ENCODE results near the gene EPHB1. TPM values are rescaled to one million over a fixed set of nuclear protein-coding genes. Genes with fewer than 3 reads are reported as not detected.
A peak's percentile ranks its signal among the peaks of the same experiment; 100 is the strongest.

The EPHB1 gene
- total RNA-seq, 1 experiment from 2014 or later, result 2.8 TPM

- H3K9me3 Mint-ChIP-seq, result no peaks in the 10 kb centered on the region
- Histone ChIP-seq H3K18ac (ENCODE audit: insufficient read length, low read depth, low read length) (no peak overlapping the region), H3K23ac (ENCODE audit: insufficient read length, low read depth, low read length) (no peak overlapping the region), H3K79me1 (ENCODE audit: insufficient read depth, low read depth, low read length, poor library complexity, severe bottlenecking) (no peaks in the 10 kb centered on the region), H3K9me3 (ENCODE audit: control insufficient read depth, low read depth, low read length) (no peaks in the 10 kb centered on the region), H2BK15ac (ENCODE audit: low read depth, low read length) (no peak overlapping the region), H3K27me3 (ENCODE audit: insufficient read depth, low read length) (no peaks in the 10 kb centered on the region; the same call in 1 of the 2 replicates), H3K4me1 (ENCODE audit: insufficient read depth, low read length) (no peaks in the 10 kb centered on the region), H2BK12ac (ENCODE audit: insufficient read length, low read depth, low read length) (no peak overlapping the region), H4K91ac (ENCODE audit: insufficient read length, low read depth, low read length) (no peak overlapping the region), H2AFZ (ENCODE audit: low read length) (no peak overlapping the region), H3K9ac (ENCODE audit: extremely low read depth, insufficient read length, low read length) (no peak overlapping the region), H3K27ac (ENCODE audit: insufficient read length, low read depth, low read length) (no peak overlapping the region), H2AK5ac (ENCODE audit: insufficient read length, low read length) (no peak overlapping the region), H3K4me2 (ENCODE audit: insufficient read depth, insufficient read length, low read length) (no peak overlapping the region), H4K8ac (replicated peaks; ENCODE audit: insufficient read length, low read depth, low read length) (no peak overlapping the region), H2BK120ac (ENCODE audit: low read depth, low read length, poor library complexity, severe bottlenecking) (no peak overlapping the region), H4K5ac (ENCODE audit: insufficient read length, low read depth, low read length) (peak overlapping the region; percentile 35), H3K79me2 (ENCODE audit: insufficient read depth, low read length) (no peaks in the 10 kb centered on the region), H3K23me2 (ENCODE audit: insufficient read length, low read depth, low read length, poor library complexity, severe bottlenecking) (no peaks in the 10 kb centered on the region), H3T11ph (ENCODE audit: low read length) (no peak overlapping the region), H3K14ac (ENCODE audit: insufficient read depth, low read length) (no peak overlapping the region), H2BK5ac (ENCODE audit: insufficient read length, low read length) (no peak overlapping the region), H3K56ac (ENCODE audit: insufficient read length, low read depth, low read length) (no peak overlapping the region), H4K20me1 (ENCODE audit: control insufficient read depth, insufficient read depth, insufficient read length) (no peaks in the 10 kb centered on the region), H2BK20ac (ENCODE audit: low read depth, low read length, poor library complexity, severe bottlenecking) (no peak overlapping the region), H3K4ac (ENCODE audit: low read depth, low read length) (no peak overlapping the region)
- WGBS (ENCODE audit: extremely low coverage, insufficient read length, low lambda C conversion rate), result no CpG with 5 or more reads among the region's 1 CpG
- H3K4me1 Mint-ChIP-seq, result peaks cover 15 to 22% of the 10 kb centered on the region in 2 experiments
- no peaks in the 10 kb centered on the region for H3K36me3 Mint-ChIP-seq (ENCODE audit: insufficient read depth in 1 of 3, low read depth in 3 of 3)
- no peak for DNase-seq
- H3K27ac Mint-ChIP-seq, result peak overlapping the region in 2 of 3 experiments; percentile 0 to 21; a peak in 2 of 7 replicates
- no peak overlapping the region for H3K4me3 Mint-ChIP-seq
- peaks cover 26% of the 10 kb centered on the region for H3K27me3 Mint-ChIP-seq (ENCODE audit: low read depth)
- TF ChIP-seq, protein P1, sequence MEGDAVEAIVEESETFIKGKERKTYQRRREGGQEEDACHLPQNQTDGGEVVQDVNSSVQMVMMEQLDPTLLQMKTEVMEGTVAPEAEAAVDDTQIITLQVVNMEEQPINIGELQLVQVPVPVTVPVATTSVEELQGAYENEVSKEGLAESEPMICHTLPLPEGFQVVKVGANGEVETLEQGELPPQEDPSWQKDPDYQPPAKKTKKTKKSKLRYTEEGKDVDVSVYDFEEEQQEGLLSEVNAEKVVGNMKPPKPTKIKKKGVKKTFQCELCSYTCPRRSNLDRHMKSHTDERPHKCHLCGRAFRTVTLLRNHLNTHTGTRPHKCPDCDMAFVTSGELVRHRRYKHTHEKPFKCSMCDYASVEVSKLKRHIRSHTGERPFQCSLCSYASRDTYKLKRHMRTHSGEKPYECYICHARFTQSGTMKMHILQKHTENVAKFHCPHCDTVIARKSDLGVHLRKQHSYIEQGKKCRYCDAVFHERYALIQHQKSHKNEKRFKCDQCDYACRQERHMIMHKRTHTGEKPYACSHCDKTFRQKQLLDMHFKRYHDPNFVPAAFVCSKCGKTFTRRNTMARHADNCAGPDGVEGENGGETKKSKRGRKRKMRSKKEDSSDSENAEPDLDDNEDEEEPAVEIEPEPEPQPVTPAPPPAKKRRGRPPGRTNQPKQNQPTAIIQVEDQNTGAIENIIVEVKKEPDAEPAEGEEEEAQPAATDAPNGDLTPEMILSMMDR (conservative IDR thresholded peaks at IDR 0.05), result no peak
These were observed 105.4 kb downstream of the EPHB1 start for GRCh38 chr3:134900482-134900881.

Data from H9 (cell line).